GM19463 (cell line): Measurements from ENCODE around the gene SUCLG2.

Experiments used
- ATAC-seq: cut with Tn5 transposase; IDR thresholded peaks from one replicate; pipeline ENCODE4 v1.9.1; 2021; ENCODE audit warnings: mild to moderate bottlenecking, moderate library complexity; ENCODE audit not compliant: unreplicated experiment

SUCLG2 gene

DNA sequence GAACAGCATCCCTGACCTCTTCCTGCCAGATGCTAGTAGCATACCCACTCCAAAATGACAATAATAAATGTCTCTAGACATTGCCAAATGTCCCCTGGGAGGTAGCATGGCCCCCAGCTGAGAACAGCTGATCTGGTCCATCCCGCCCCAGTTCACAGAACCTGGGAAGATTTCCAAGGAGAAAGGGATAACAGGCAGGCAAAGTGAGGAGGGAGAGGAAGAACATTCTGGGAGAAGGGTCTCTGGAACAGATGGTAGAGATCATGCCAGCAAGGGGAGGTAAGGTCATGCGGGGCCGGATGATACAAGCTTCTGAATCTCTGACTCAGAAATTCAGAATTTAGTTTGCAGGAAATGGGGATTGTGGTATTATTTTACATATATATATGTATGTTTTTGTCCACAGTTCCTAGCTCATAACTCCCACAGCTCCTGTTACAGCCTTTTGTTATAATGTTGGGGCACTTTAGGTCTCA lies 192.7 kb downstream of the SUCLG2 start:
- no peak for ATAC-seq

DNA sequence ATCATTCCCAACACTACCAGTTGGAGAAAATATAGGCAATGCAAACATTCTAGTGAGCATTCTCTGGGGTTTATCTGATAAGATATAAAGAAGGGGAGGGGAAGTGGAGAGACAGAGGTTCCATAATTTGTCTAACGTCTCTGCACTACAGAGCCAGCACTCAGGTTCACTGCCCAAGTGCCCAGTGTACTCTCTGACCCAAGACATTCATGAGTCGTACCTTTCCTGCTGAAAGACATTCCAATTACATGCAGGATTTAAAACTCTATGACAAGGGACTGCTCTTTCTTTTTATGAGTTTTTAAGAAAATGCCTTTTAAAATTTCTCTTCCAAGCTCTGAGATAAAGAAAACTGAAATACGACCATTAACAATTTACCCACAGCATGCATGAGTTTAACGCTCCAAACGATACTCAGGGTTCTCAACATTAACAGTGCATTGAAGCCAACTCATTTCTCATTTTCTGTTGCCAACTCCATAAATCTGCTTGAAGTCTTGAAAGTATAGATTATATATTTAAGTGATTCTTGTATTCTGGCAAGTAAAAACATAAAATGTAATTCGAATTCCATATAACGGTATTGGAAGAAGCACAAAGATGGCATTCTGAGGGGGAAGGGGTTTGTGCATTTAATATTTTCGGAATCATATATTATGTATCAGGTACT lies 193.4 kb downstream of the SUCLG2 start:
- ATAC-seq: no peak

DNA sequence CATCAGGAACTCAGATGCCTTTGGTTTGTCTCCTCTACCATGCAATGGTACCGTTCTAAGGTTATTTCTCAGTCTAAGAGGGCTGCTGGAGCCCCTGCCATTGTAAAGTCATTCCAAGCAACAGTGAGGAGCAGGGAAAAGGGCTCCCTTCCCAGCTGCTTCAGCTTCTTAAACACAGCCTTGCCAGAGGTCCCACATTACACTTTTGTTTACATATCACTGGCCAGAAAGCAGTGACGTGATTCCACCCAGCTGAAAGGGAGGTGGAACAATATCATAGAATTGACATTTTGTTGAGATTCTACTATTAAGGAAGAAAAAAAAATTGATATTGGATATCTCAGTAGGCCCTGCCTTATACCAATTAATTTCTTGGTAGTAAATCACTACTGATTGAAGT lies 194.6 kb downstream of the SUCLG2 start:
- ATAC-seq: no peak

DNA sequence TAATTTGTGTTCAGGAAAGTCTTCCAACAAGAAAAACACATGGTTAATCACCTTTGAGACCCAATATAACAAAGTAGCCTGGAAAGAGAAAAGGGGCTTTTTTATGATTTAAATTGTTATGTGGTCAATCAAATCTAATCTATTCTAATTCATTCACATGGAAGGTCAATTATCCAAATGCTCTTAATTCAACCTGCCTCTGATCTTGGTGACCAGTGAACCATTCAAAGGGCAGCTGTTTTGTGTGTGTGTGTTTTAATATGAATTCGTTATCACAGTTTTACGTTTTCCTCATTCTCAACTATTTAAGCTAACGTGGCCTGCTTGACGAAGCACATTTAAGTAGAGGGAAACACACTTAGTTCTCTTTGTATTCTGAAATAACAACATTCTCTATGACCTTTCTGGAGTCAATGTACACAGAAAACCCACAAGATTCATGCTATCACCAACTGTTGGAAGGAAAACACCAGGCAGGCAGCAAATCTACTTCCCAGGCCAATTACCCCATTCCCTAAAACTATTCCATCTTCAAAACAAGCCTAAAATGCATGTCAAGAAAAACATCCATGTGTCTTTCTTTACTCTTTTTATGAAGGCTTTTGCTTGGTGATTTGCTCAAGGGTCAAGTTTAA lies 195.4 kb downstream of the SUCLG2 start:
- no peak for ATAC-seq

DNA sequence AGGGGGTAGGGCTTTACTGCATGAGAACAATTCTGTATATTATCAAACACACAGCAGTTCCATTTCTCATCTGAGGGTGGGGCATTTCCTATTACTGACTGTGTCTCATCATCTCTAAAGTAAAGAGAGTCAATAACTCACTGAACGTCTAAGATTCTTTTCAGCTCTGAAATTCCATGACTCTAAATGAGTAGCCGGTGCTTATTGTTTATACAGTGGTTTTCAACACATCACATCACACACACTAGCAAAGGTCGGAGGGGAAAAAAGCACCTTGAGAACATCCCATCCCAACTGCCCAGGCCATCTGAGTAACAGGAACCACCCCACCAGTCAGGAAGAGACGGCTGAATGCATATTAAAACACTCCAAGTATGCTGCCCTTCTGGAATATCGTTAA lies 196.0 kb downstream of the SUCLG2 start:
- ATAC-seq: no peak

DNA sequence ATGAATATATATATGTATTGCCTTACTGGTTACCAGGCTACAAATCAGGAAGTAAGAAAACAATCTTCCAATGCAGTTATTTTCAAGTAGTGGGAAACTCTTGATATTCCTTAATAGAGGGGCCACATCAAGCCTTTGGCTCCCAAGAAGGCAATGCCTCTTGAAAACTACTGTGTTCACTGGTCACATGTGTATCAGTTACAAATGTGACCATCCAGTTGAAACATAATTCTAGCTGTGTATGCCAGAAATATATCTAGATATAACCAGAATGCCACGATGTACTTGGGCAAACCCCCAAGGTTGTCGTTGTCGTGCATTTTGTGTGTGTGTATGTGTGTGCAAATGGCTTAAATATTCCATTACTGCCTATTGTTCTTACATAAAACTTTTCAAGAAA lies 200.8 kb downstream of the SUCLG2 start:
- ATAC-seq: no peak

DNA sequence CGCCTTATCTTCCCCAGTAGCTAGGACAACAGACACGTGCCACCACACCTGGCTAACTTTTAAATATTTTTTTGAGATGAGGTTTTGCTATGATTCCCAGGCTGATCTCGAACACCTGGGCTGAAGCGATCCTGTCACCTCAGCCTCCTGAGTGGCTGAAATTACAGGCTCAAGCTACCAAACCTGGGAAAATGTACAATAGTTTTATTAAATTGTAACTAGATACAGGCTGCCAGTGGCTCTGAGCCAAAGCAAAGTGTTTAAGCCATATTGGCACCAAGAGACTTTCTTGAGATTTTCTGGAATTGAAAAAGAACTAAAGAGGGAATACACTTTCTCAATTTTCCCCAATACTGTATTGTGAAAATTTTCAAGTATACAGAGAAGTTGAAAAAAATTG lies 204.3 kb downstream of the SUCLG2 start:
- ATAC-seq: no peak

DNA sequence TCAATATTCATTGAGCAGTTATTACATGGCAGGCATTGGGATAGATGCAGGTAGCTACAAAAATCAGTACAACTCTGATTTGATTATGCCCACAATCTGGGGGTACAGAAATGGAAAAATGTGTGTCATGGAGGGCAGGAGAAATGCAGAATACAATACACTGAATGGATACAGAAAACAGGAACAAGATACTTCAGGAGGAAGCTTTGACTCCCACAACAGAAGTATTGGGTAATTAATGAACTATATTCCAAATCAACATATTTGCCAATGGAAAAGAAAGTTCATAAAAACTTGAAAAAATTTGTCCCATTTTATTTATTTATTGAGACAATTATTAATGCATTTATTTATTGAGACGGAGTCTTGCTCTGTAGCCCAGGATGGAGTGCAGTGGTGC lies 207.0 kb downstream of the SUCLG2 start:
- no peak for ATAC-seq

DNA sequence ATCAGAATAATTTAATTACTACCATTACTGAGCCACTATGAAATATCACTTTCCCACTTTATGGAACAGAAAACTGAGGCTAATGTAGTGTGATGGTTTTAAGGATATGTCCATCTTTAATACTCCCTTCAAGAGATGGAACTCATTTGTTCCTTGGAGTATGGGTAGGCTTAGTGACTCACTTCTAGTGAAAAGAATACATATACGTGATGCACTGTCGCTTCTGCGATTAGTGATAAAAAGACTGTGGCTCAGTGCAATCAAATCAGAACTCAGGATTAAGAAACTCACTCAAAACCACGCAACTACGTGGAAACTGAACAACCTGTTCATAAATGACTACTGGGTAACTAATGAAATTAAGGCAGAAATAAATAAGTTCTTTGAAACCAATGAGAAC lies 216.6 kb downstream of the SUCLG2 start:
- ATAC-seq: no peak

DNA sequence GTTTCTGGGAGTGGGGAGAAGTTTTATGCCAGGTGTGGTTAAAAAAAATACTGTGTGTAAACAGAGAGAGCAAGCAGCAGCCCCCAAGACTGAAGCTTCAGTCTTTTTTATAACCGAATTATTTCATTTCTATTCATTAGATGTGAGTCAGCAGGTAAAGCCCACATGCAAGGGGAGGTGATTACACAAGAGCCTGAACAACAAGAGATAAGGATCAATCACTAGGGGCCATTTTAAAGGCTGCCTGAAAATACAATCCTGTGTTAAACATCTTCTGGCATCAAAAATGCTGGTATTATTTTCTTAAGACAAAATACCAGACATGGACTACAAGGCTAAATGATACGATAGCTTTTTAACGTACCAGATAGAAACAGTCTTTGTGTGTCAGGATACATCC lies 217.3 kb downstream of the SUCLG2 start:
- ATAC-seq: no peak

DNA sequence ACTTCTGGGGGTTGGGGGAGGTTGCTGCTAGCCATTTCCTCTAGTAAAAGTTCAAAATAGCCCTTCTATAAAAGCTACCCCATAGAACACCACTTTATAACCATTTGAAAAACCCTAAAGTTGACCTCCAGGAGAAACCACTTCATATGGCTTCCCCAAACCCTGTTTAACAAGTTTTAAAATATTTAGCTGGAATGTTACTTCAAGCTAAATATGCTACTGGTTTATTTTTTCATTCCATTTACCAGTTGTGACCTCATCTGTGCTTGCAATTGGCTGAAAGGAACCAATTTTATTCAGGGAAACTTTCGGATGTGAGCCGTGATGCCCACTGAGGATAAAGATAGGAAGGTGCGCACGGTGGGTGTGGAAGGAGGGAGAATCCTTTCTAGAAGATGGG lies 221.3 kb downstream of the SUCLG2 start:
- ATAC-seq: no peak

DNA sequence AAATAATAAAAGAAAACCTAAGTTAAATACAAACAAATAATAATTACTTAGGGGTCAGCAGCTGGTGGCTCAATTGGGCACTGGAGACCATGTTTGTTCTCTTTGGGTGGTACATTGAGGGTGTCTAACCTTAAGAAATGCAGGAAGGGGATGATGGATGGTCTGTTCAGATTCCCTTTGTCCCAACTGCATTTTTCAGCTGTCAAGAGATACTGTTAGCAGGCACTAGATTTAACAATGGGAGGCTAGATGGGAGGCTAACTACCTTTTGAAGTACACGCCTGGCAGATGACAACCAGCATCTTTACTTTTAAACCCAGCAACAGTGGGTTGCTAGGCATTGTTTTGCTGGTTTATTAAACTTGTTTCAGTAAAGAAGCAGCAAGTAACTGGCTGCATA lies 222.5 kb downstream of the SUCLG2 start:
- no peak for ATAC-seq

DNA sequence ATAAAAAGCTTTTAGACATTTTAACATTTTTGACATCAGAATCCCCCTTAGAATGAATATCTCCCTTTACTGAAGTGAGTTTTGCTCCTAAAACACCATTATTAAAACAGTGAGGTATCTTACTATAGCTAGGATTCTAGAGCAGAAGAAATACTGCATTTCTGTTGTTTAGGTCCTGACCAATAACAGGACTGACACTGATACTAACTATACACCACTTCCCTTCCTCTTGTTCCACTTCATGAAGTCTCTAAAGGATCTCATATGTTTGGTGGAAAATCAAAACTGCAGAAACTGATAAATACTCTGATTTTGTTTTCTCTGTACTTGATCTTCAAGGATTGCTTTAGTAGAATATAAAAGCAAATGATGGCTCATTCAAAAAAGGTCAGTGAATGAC lies 230.7 kb downstream of the SUCLG2 start:
- no peak for ATAC-seq

DNA sequence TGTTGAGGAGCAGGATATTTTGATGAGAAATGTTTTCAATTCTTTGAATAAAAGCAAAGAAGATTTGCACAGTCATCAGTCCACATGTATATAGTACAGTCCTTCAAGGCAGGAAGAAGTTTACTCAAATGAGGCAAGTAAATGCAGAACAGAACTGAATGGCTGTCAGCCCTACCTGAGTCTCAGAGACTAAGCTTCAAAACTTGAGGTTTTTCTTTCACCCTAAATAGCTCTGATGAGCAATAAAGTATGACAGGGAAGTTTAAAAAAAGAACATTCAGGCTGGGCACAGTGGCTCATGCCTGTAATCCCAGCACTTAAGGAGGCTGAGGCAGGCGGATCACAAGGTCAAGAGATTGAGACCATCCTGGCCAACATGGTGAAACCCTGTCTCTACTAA lies 232.5 kb downstream of the SUCLG2 start:
- no peak for ATAC-seq

DNA sequence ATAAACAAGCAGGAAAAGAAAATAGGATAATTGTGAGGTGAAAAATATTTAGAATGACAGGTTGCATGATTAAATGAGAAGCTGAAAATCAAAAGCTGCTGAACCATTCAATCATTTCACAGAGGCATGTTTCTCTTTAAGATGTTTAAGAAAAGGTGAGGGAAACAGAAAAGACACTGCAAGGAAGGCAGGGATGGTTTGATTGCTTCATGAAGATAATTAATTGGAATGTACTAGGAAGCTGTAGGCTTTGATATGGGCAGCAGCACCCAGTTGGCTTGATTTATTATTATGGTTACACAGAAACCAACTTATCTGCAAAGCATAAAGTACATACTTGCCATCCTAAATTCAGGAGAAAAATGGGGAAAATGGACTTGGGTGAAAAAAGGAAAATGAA lies 234.6 kb downstream of the SUCLG2 start:
- no peak for ATAC-seq

DNA sequence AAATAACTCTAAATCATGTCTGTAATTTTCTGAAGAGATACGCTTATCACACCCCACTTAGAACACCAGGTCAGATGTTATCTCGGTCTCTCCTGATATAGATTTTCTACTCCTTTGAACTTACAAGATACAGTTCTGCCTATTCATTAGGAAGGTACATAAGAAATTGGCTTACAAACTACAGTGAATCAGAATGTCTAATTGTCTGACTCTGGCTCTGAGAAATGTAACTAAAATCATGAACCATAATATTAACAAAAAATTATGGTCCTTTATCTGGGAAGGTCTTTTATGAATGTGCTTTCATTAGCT lies 235.2 kb downstream of the SUCLG2 start:
- no peak for ATAC-seq

DNA sequence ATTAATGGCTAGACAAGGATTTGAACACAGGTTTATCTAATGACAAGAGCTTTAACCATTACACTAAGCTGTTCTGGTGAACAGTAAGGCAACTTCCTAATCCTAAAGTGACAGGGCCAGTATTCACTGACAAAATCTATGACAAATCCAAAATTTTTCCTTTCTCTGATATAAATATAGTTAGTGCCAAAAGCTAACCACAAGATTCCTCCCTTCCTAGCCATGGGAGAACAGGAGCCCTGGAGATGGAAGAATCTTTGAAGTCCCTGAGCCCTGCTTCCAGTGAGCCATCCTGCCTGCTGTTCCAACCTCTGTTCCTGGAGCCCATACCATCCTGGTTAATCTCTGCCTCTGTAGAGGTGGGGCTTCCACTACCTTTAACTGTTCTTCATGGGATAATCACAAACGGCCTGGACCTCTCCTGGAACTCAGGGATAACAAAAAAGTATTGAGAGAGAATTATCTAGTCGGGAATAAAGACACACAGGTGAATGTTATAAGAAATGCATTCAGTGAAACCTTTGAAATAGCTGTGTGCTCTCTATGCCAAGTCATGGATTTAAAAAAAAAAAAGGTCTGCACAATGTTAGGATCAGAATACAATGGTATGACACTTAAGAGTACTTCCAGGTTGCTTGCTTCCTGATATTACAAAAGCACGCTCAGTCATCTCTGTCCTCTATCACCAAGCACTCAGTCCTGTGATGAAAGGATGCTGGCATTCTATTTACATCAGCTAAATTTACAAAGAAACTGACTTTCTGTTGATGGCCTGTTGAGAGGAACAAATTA lies 235.8 kb downstream of the SUCLG2 start:
- ATAC-seq: no peak

DNA sequence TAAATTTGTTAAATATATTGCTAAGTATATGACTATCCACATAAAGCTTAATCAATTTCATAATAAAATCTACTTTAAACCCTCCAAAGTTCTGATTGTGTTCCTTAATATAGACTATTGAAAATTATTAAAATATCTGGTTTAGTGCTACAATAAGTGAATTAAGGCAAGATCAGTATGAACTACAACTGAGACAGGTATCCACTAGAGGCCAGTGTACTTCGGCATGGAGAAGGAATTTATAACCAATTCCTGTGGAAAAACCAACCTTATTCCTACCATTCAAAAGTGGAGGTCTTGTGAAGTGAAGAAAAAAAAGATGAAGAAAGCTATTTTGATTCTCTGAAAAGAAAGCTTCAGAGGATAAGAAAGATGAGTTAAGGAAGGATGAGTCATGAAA lies 237.7 kb downstream of the SUCLG2 start:
- ATAC-seq: no peak

DNA sequence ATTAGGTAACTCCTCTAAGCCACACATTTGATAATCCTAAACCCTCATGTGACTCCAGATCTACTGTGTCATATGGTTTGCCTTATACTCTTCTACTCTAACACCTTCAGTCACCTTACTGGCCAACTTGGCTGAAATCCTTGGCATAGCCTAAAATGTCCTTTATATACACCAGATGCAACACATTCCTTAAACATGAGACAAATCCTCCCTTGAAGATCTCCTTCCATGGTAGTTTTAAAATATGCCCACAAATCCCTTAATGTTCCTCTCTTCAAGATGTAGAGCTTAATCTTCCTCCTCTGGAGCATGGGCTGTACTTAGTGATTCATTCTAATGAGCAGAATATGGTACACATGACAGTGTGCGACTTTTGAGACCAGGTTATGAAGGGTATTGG lies 238.9 kb downstream of the SUCLG2 start:
- no peak for ATAC-seq

DNA sequence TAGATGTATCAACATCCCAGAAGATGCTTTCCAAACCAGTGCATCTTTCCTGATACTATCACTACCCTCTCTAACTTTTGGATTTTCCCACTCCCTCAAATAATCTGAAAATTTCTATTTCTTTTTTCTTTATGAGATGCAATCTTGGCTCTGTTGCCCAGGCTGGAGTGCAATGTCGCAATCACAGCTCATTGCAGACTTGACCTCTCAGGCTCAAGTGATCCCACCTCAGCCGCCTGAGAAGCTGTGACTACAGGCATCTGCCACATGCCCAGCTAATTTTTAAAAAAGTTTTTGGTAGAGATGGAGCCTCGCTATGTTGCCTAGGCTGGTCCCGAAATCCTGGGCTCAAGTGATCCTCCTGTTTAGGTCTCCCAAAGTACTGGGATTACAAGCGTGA lies 239.7 kb downstream of the SUCLG2 start:
- ATAC-seq: no peak

DNA sequence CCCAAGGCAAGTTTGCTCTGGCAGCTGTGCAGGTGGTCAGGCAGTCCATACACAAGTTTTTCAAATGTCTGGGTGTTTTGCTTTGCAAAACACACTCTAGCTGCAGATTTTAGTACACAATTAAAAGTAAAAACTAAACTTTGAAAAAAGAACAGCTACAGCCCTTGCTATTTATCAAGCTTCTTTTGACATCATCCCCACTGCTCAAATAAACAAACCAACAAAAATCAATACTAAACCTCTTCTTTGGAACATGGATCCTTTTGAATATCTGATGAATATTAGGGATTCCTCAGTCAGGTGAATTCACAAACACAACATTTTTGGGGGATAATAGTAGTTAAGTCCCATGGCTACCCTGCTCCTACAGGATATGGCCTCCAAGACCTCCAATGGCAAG lies 249.2 kb downstream of the SUCLG2 start:
- ATAC-seq: no peak

DNA sequence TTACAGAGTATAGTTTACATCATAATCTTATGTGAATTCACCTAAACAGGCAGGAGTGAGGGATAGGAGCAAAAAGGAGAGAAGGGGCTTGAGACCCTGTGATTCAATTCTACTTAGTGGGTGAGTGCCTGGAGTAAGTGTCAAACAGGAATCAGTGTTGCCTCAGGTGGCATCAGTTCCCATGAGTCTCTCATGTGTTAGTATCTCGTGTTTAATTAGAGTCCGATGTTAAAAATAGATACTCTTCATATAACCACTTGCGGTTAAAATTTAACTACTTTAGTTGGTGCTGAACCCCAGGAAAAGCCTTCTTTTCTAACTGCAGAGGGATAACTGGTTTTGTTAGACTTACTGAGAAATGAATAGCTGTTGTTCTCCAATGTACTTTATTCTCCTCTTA lies 251.5 kb downstream of the SUCLG2 start:
- ATAC-seq: no peak
